Naive thymus-derived CD4-positive, alpha-beta T cell (primary cell): Measurements from ENCODE around the gene FGFRL1. TPM values are rescaled to one million over a fixed set of nuclear protein-coding genes. Genes with fewer than 3 reads are reported as not detected.
A peak's percentile ranks its signal among the peaks of the same experiment; 100 is the strongest.
"Not testable (repeated sequence)": the region's sequence is repeated elsewhere in the genome, so short reads cannot be mapped to it uniquely, and the experiment has no call there.

Source experiments
- ATAC-seq: fragments of 150-1000 bp; cut with Tn5 transposase; 2 replicates; pipeline ENCODE4 v1.10.0; 2021; ENCODE audit warnings: mild to moderate bottlenecking, moderate library complexity
- CTCF ChIA-PET: fragments of 350-600 bp; sonication (Branson Sonifier 250); formaldehyde crosslinking; loops from one replicate; lab custom pipeline; 2021; ENCODE audit warnings: antibody characterized with exemption; lab: Charles Lee
- POLR2A ChIA-PET: fragments of 350-600 bp; sonication (Branson Sonifier 250); formaldehyde crosslinking; loops from one replicate; lab custom pipeline; 2021; ENCODE audit warnings: antibody characterized with exemption, inconsistent platforms; lab: Charles Lee
- DNase-seq, 9 donors: peaks; one replicate each; pipeline versions ENCODE4 v3.0.0 to v3.0.0-alpha.2; 2020 to 2022; ENCODE audit warnings: mixed read lengths in 1 of 9
- H3K27ac ChIP-seq: one replicate; pipeline ENCODE4 v1.7.0; 2013; ENCODE audit warnings: mild to moderate bottlenecking, low read depth, low read length, moderate library complexity
- H3K27me3 ChIP-seq, 2 donors: one replicate each; pipeline ENCODE4 v1.7.0; 2013; ENCODE audit warnings: low read length in 2 of 2, mild to moderate bottlenecking in 2 of 2, moderate library complexity in 2 of 2; ENCODE audit not compliant: control insufficient read depth in 2 of 2, insufficient read depth in 2 of 2
- H3K36me3 ChIP-seq, 3 experiments: 1 replicate in 2 of 3; 2 replicates in 1 of 3; pipeline ENCODE4 v1.7.0; 2013; ENCODE audit warnings: low read length in 3 of 3, mild to moderate bottlenecking in 3 of 3, moderate library complexity in 1 of 3; ENCODE audit not compliant: insufficient read depth in 3 of 3, control insufficient read depth in 2 of 3
- H3K4me1 ChIP-seq, 2 donors: one replicate each; pipeline ENCODE4 v1.7.0; 2013; ENCODE audit warnings: low read length in 2 of 2, mild to moderate bottlenecking in 2 of 2, moderate library complexity in 1 of 2; ENCODE audit not compliant: control insufficient read depth in 2 of 2, insufficient read depth in 2 of 2
- H3K4me3 ChIP-seq: 2 replicates; pipeline ENCODE4 v1.7.0; 2013; ENCODE audit warnings: mild to moderate bottlenecking, low read length
- H3K9me3 ChIP-seq, 3 experiments: 1 replicate in 2 of 3; 2 replicates in 1 of 3; pipeline ENCODE4 v1.7.0; 2013; ENCODE audit warnings: low read length in 3 of 3; ENCODE audit not compliant: control insufficient read depth in 2 of 3
- H3K27ac Mint-ChIP-seq, 9 donors: one replicate each; pipeline ENCODE4 v1.8.0; 2020 to 2022; ENCODE audit warnings: mixed read lengths in 9 of 9, mild to moderate bottlenecking in 8 of 9, moderate library complexity in 5 of 9, inconsistent platforms in 2 of 9
- H3K27me3 Mint-ChIP-seq, 5 donors: one replicate each; pipeline ENCODE4 v1.8.0; 2021 to 2022; ENCODE audit warnings: mixed read lengths in 5 of 5, mild to moderate bottlenecking in 1 of 5
- H3K36me3 Mint-ChIP-seq, 5 donors: one replicate each; pipeline ENCODE4 v1.8.0; 2020 to 2022; ENCODE audit warnings: mixed read lengths in 5 of 5, mild to moderate bottlenecking in 3 of 5, inconsistent platforms in 1 of 5
- H3K4me1 Mint-ChIP-seq, 7 donors: one replicate each; pipeline ENCODE4 v1.8.0; 2020 to 2022; ENCODE audit warnings: mixed read lengths in 7 of 7, mild to moderate bottlenecking in 3 of 7, inconsistent platforms in 1 of 7
- H3K4me3 Mint-ChIP-seq, 10 donors: one replicate each; pipeline ENCODE4 v1.8.0; 2020 to 2022; ENCODE audit warnings: mild to moderate bottlenecking in 10 of 10, mixed read lengths in 10 of 10, moderate library complexity in 6 of 10, inconsistent platforms in 2 of 10
- H3K9me3 Mint-ChIP-seq, 11 donors: one replicate each; pipeline ENCODE4 v1.8.0; 2020 to 2022; ENCODE audit warnings: mixed read lengths in 11 of 11, mild to moderate bottlenecking in 4 of 11, inconsistent platforms in 1 of 11, moderate library complexity in 1 of 11
- intact Hi-C, 2 donors: fragments of 100-400 bp; cut with micrococcal nuclease; formaldehyde crosslinking; loops; one replicate each; pipeline ENCODE4 v1.15.1; 2023
- polyA plus RNA-seq, 2 donors: library from polyadenylated mRNA; unstranded; fragments of 300-500 nt; fragmentation: Illumina TruSeq; gene quantifications; one replicate each; pipeline ENCODE4 v1.2.3, GENCODE V29; 2021
- total RNA-seq, 6 experiments: library from RNA in 5 of 6; stranded (reverse) in 5 of 6; gene quantifications; 1 replicate in 5 of 6; 2 replicates in 1 of 6; pipeline ENCODE4 v1.2.3 and lab custom pipeline; 2021 to 2026

FGFRL1 gene
- total and polyA plus RNA-seq, 7 experiments from 2014 or later, result 0.45 to 28.1 (median 17.7) TPM

GRCh38 chr4:974668-975067 lies 36.8 kb upstream of the FGFRL1 start:
- H3K9me3 ChIP-seq, result no peaks in the 10 kb centered on the region
- ChIA-PET CTCF (no interaction called here), POLR2A (no interaction called here)
- H3K4me1 Mint-ChIP-seq, result peaks cover 0 to 16% (median 10%) of the 10 kb centered on the region in 7 donors
- ATAC-seq, result no peak
- intact Hi-C loops, result loop anchor here in 1 of 2 donors (5.0 kb wide), 1 partner anchor 83 kb away; no protein-coding TSS in a partner anchor
- H3K4me3 ChIP-seq, result no peak overlapping the region
- no peaks in the 10 kb centered on the region for H3K36me3 ChIP-seq
- no peaks in the 10 kb centered on the region for H3K27me3 Mint-ChIP-seq
- H3K4me3 Mint-ChIP-seq, result peak overlapping the region in 3 of 10 donors; percentile 8 to 54 (median 51)
- H3K27ac ChIP-seq, result no peak overlapping the region
- peaks cover 13 to 26% of the 10 kb centered on the region in 2 donors for H3K4me1 ChIP-seq
- DNase-seq, result no peak
- no peaks in the 10 kb centered on the region for H3K27me3 ChIP-seq
- H3K27ac Mint-ChIP-seq, result no peak overlapping the region
- no peaks in the 10 kb centered on the region for H3K9me3 Mint-ChIP-seq
- H3K36me3 Mint-ChIP-seq, result peaks cover 0 to 4% (median 0%) of the 10 kb centered on the region in 5 donors

- H3K36me3 Mint-ChIP-seq, H3K36me3 ChIP-seq, CTCF ChIA-PET, POLR2A ChIA-PET, H3K9me3 Mint-ChIP-seq, H3K4me3 Mint-ChIP-seq, H3K27me3 Mint-ChIP-seq, intact Hi-C loops, H3K27ac ChIP-seq, H3K27me3 ChIP-seq, H3K27ac Mint-ChIP-seq, DNase-seq, ATAC-seq, H3K9me3 ChIP-seq, H3K4me3 ChIP-seq, H3K4me1 Mint-ChIP-seq: not testable (repeated sequence)
- peaks cover 13% of the 10 kb centered on the region in 2 donors for H3K4me1 ChIP-seq
Observed at GRCh38 chr4:976016-976415, 35.4 kb upstream of the FGFRL1 start.

GRCh38 chr4:978957-979701 lies 32.3 kb upstream of the FGFRL1 start:
- ATAC-seq (peak; percentile 55), DNase-seq (no peak)
- ChIA-PET POLR2A (no interaction called here), CTCF (no interaction called here)
- no peak overlapping the region for H3K27ac ChIP-seq
- H3K36me3 ChIP-seq, result no peaks in the 10 kb centered on the region
- no peaks in the 10 kb centered on the region for H3K4me1 ChIP-seq
- Mint-ChIP-seq H3K9me3 (no peaks in the 10 kb centered on the region), H3K27me3 (no peaks in the 10 kb centered on the region), H3K4me1 (peaks cover 0 to 9% (median 5%) of the 10 kb centered on the region in 7 donors), H3K27ac (no peak overlapping the region), H3K4me3 (no peak overlapping the region), H3K36me3 (peaks cover 0 to 3% (median 0%) of the 10 kb centered on the region in 5 donors)
- H3K27me3 ChIP-seq, result no peaks in the 10 kb centered on the region
- intact Hi-C loops, result no loop called here
- H3K9me3 ChIP-seq, result no peaks in the 10 kb centered on the region
- no peak overlapping the region for H3K4me3 ChIP-seq

GRCh38 chr4:982291-982690 lies 29.1 kb upstream of the FGFRL1 start:
- intact Hi-C loops, result loop anchor here in 1 of 2 donors (10.0 kb wide), 1 partner anchor 737 kb away; no protein-coding TSS in a partner anchor
- ChIA-PET POLR2A (no interaction called here), CTCF (interaction anchor here (0.7 kb wide), 1 partner anchor 13 kb away, joined by 3 read pairs; no protein-coding TSS in a partner anchor)
- Histone ChIP-seq H3K27ac (no peak overlapping the region), H3K36me3 (no peaks in the 10 kb centered on the region), H3K9me3 (no peaks in the 10 kb centered on the region), H3K27me3 (no peaks in the 10 kb centered on the region), H3K4me1 (peaks cover 18 to 19% of the 10 kb centered on the region in 2 donors), H3K4me3 (no peak overlapping the region)
- DNase-seq (no peak), ATAC-seq (no peak)
- Mint-ChIP-seq H3K4me1 (peaks cover 13 to 34% (median 19%) of the 10 kb centered on the region in 7 donors), H3K27ac (no peak overlapping the region), H3K9me3 (no peaks in the 10 kb centered on the region), H3K4me3 (no peak overlapping the region), H3K36me3 (peaks cover 0 to 3% (median 0%) of the 10 kb centered on the region in 5 donors), H3K27me3 (no peaks in the 10 kb centered on the region)

GRCh38 chr4:982814-983213 lies 28.6 kb upstream of the FGFRL1 start:
- Mint-ChIP-seq H3K4me3 (no peak overlapping the region), H3K27ac (no peak overlapping the region), H3K9me3 (no peaks in the 10 kb centered on the region), H3K36me3 (peaks cover 0 to 3% (median 0%) of the 10 kb centered on the region in 5 donors), H3K4me1 (peaks cover 13 to 34% (median 20%) of the 10 kb centered on the region in 7 donors), H3K27me3 (no peaks in the 10 kb centered on the region)
- peaks cover 19 to 21% of the 10 kb centered on the region in 2 donors for H3K4me1 ChIP-seq
- ATAC-seq, result no peak
- no peaks in the 10 kb centered on the region for H3K27me3 ChIP-seq
- no peak overlapping the region for H3K27ac ChIP-seq
- DNase-seq, result no peak
- H3K4me3 ChIP-seq, result no peak overlapping the region
- H3K9me3 ChIP-seq, result no peaks in the 10 kb centered on the region
- CTCF ChIA-PET, result no interaction called here
- no peaks in the 10 kb centered on the region for H3K36me3 ChIP-seq
- intact Hi-C loops, result loop anchor here in 1 of 2 donors (10.0 kb wide), 1 partner anchor 738 kb away; no protein-coding TSS in a partner anchor
- POLR2A ChIA-PET, result no interaction called here

- H3K36me3 ChIP-seq, result peaks cover 0 to 8% (median 0%) of the 10 kb centered on the region in 3 experiments
- peak overlapping the region; percentile 53 for H3K27ac ChIP-seq
- peaks cover 19 to 21% of the 10 kb centered on the region in 2 donors for H3K4me1 ChIP-seq
- Mint-ChIP-seq H3K36me3 (peaks cover 0 to 3% (median 0%) of the 10 kb centered on the region in 5 donors), H3K27ac (peak overlapping the region in 7 of 9 donors; percentile 53 to 86 (median 70)), H3K4me3 (peak overlapping the region; percentile 49 to 93 (median 80)), H3K9me3 (no peaks in the 10 kb centered on the region), H3K4me1 (peaks cover 13 to 34% (median 22%) of the 10 kb centered on the region in 7 donors), H3K27me3 (no peaks in the 10 kb centered on the region)
- DNase-seq, result no peak
- no peaks in the 10 kb centered on the region for H3K9me3 ChIP-seq
- ChIA-PET CTCF (no interaction called here), POLR2A (no interaction called here)
- H3K27me3 ChIP-seq, result no peaks in the 10 kb centered on the region
- intact Hi-C loops, result loop anchor here in 1 of 2 donors (5.0 to 10.0 kb wide), 2 partner anchors 263 to 740 kb away; partner anchors contain the start of gene CTBP1
- ATAC-seq, result no peak
- H3K4me3 ChIP-seq, result peak overlapping the region; percentile 63
Observed at GRCh38 chr4:984336-985054, 26.9 kb upstream of the FGFRL1 start.
